HG02678 (cell line): ENCODE measurements around the gene IGFALS.

Experiments used
- ATAC-seq: cut with Tn5 transposase; IDR thresholded peaks from one replicate; pipeline ENCODE4 v1.9.1; 2021; ENCODE audit warnings: mild to moderate bottlenecking, moderate library complexity; ENCODE audit not compliant: unreplicated experiment

Gene IGFALS

GRCh38 chr16:1777375-1778199 lies 15.9 kb downstream of the IGFALS start:
- ATAC-seq, result no peak

- no peak for ATAC-seq
These were observed 16.5 kb downstream of the IGFALS start for GRCh38 chr16:1776991-1777374.

GRCh38 chr16:1776672-1776955 lies 16.9 kb downstream of the IGFALS start:
- no peak for ATAC-seq

GRCh38 chr16:1775846-1776671 lies 17.4 kb downstream of the IGFALS start:
- ATAC-seq, result no peak

GRCh38 chr16:1775006-1775845 lies 18.3 kb downstream of the IGFALS start:
- ATAC-seq, result no peak

GRCh38 chr16:1774448-1774780 lies 19.1 kb downstream of the IGFALS start:
- ATAC-seq, result no peak

GRCh38 chr16:1773703-1774447 lies 19.6 kb downstream of the IGFALS start:
- ATAC-seq, result no peak

GRCh38 chr16:1772908-1773702 lies 20.4 kb downstream of the IGFALS start, which contains the start of gene MRPS34:
MRPS34 (minus strand) TSS chr16:1773134; CDS start chr16:1773119, 15 bp downstream.
- ATAC-seq, result peak; percentile 56

GRCh38 chr16:1772362-1772907 lies 21.1 kb downstream of the IGFALS start, which contains the start of gene EME2:
EME2 (plus strand) TSS chr16:1772810; CDS start chr16:1773228, 418 bp downstream.
- ATAC-seq, result peak; percentile 14

GRCh38 chr16:1771864-1772361 lies 21.6 kb downstream of the IGFALS start:
- ATAC-seq, result no peak

GRCh38 chr16:1771188-1771863 lies 22.2 kb downstream of the IGFALS start, which contains the start of gene NME3:
NME3 (minus strand) TSS chr16:1771543; CDS start chr16:1771534, 9 bp downstream.
- no peak for ATAC-seq

GRCh38 chr16:1770328-1771187 lies 22.9 kb downstream of the IGFALS start:
- ATAC-seq, result no peak

GRCh38 chr16:1769402-1770300 lies 23.9 kb downstream of the IGFALS start:
- no peak for ATAC-seq

- no peak for ATAC-seq
These were observed 24.6 kb downstream of the IGFALS start for GRCh38 chr16:1768767-1769401.

GRCh38 chr16:1768061-1768766 lies 25.3 kb downstream of the IGFALS start:
- no peak for ATAC-seq
